ENCODE data around the gene SLC25A34. TPM values are rescaled to one million over a fixed set of nuclear protein-coding genes. Genes with fewer than 3 reads are reported as not detected.

Gene SLC25A34
- total RNA-seq, 1 donor from 2014 or later: 5.8 TPM

DNA sequence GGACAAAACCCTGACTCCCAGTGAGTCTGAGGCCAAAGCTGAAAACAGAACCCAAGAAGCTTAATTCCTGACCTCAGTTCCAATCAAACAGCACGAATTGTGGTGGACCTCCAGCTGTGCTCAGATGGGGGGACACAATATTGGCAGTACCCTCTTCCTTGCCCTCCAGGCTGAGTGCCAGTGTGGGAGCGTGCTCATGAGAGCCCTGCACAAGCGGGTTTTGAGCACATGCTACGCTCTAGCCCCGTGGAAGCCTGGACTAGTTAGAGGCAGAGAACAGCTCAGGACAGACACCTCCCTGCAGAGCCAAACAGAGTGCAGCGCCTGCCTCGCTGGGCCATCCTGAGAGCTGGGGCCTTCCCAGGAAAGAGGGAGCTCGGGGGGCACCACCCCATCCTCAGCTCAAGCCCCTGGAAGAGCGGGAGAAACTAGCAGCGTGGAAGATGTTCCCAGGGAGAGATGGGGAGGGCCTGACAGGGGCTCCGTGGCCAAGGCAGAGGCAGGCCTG is 2.8 kb upstream of the SLC25A34 start:
- POLR2A ChIA-PET: no interaction called here
- CTCF ChIA-PET: no interaction called here
- intact Hi-C loops (cut with micrococcal nuclease): no loop called here
- H3K4me3 Mint-ChIP-seq: no peak overlapping the region
- no peaks in the 10 kb centered on the region for H3K27me3 Mint-ChIP-seq
- TF ChIP-seq, protein P1, sequence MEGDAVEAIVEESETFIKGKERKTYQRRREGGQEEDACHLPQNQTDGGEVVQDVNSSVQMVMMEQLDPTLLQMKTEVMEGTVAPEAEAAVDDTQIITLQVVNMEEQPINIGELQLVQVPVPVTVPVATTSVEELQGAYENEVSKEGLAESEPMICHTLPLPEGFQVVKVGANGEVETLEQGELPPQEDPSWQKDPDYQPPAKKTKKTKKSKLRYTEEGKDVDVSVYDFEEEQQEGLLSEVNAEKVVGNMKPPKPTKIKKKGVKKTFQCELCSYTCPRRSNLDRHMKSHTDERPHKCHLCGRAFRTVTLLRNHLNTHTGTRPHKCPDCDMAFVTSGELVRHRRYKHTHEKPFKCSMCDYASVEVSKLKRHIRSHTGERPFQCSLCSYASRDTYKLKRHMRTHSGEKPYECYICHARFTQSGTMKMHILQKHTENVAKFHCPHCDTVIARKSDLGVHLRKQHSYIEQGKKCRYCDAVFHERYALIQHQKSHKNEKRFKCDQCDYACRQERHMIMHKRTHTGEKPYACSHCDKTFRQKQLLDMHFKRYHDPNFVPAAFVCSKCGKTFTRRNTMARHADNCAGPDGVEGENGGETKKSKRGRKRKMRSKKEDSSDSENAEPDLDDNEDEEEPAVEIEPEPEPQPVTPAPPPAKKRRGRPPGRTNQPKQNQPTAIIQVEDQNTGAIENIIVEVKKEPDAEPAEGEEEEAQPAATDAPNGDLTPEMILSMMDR (IDR thresholded peaks at IDR 0.05): no peak
- no peaks in the 10 kb centered on the region for H3K9me3 Mint-ChIP-seq
- H3K4me1 Mint-ChIP-seq: peaks cover 5% of the 10 kb centered on the region
- no peak overlapping the region for H3K27ac Mint-ChIP-seq
- DNase-seq (no peak), ATAC-seq (ENCODE audit: low read depth) (no peak)
- H3K36me3 Mint-ChIP-seq (ENCODE audit: low read depth): peaks cover 52% of the 10 kb centered on the region

DNA sequence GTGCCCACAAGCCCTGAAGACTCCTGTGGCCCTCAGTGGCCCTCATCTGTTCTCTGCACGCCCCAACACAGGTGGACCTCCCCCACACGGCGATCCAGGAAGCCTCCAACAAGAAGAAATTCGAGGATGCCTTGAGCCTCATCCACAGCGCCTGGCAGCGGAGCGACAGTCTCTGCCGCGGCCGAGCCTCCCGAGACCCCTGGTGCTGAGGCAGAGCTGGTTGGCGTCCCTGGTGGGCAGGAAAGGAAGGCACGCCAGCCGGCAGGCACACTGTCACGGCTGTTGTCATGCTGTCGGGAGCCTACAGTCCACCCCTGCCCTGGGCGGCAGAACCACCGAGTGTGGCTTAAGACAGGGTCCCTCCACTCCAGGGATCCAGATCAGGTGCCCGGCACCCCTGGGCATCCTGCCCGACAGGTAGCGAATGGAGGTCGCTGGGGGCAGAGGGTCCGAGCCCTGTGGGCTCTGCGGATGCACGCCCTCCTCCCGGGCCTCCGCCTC is 2.3 kb upstream of the SLC25A34 start:
- CTCF ChIA-PET: no interaction called here
- H3K36me3 Mint-ChIP-seq (ENCODE audit: low read depth): peaks cover 47% of the 10 kb centered on the region
- intact Hi-C loops (cut with micrococcal nuclease): no loop called here
- no peak for ATAC-seq (ENCODE audit: low read depth)
- no peaks in the 10 kb centered on the region for H3K9me3 Mint-ChIP-seq
- no peak overlapping the region for H3K4me3 Mint-ChIP-seq
- POLR2A ChIA-PET: no interaction called here
- H3K27me3 Mint-ChIP-seq: no peaks in the 10 kb centered on the region
- peaks cover 5% of the 10 kb centered on the region for H3K4me1 Mint-ChIP-seq
- H3K27ac Mint-ChIP-seq: no peak overlapping the region
- TF ChIP-seq, protein P1 (IDR thresholded peaks at IDR 0.05): no peak
- DNase-seq: no peak

DNA sequence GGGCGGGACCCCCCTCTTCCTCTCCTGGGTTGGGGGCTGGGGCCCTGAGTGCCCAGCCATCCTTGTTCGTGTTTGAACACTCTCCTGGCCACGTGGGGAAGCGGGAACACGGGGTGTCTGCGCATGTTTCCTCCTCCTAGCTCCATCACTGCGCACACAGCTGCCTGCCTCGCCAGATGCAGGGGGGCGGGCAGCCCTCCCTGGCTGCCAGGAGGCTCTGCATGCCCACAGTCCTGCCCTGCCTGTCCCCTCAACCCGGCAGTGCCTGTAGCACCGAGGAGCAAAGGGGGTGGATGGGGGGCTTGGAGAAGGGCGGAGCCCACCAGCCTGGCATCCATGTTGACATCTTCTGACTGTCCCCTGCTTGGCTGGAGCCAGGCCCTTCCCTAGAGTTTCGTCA is 1.8 kb upstream of the SLC25A34 start:
- peaks cover 42% of the 10 kb centered on the region for H3K36me3 Mint-ChIP-seq (ENCODE audit: low read depth)
- H3K27me3 Mint-ChIP-seq: no peaks in the 10 kb centered on the region
- DNase-seq (no peak), ATAC-seq (ENCODE audit: low read depth) (no peak)
- TF ChIP-seq, protein P1 (IDR thresholded peaks at IDR 0.05): no peak
- no peak overlapping the region for H3K4me3 Mint-ChIP-seq
- intact Hi-C loops (cut with micrococcal nuclease): no loop called here
- H3K4me1 Mint-ChIP-seq: peaks cover 5% of the 10 kb centered on the region
- no peak overlapping the region for H3K27ac Mint-ChIP-seq
- H3K9me3 Mint-ChIP-seq: no peaks in the 10 kb centered on the region
- POLR2A ChIA-PET: interaction anchor here (0.6 kb wide), 1 partner anchor 143 kb away, joined by 3 read pairs; no protein-coding TSS in a partner anchor
- CTCF ChIA-PET: no interaction called here

DNA sequence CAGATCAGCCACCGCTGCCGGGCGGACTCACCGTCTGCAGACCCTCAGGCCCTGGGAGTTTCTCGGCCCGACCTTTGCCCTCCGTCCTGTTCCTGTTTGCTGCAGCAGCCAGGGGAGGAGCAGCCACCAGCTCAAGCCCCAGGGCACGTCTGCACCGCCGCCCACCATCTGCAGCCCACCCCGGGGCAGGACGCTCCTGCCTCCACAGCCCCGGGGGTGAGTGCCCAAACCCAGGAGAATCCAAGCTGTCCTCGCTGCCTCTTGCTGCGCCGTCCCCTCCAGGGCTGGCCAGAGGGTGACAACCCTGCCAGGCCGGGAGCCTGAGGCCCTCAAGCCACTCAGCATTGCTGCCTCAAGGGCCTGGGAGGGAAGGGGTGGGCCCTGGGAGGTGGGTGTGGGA is 1.2 kb upstream of the SLC25A34 start:
- peaks cover 37% of the 10 kb centered on the region for H3K36me3 Mint-ChIP-seq (ENCODE audit: low read depth)
- TF ChIP-seq, protein P1 (IDR thresholded peaks at IDR 0.05): no peak
- ChIA-PET CTCF (no interaction called here), POLR2A (interaction anchor here (1.1 kb wide), 1 partner anchor 38 kb away, joined by 6 read pairs; no protein-coding TSS in a partner anchor)
- intact Hi-C loops (cut with micrococcal nuclease): no loop called here
- no peak overlapping the region for H3K27ac Mint-ChIP-seq
- H3K4me1 Mint-ChIP-seq: peaks cover 5% of the 10 kb centered on the region
- ATAC-seq (ENCODE audit: low read depth) (no peak), DNase-seq (no peak)
- no peaks in the 10 kb centered on the region for H3K9me3 Mint-ChIP-seq
- H3K27me3 Mint-ChIP-seq: no peaks in the 10 kb centered on the region
- H3K4me3 Mint-ChIP-seq: no peak overlapping the region

DNA sequence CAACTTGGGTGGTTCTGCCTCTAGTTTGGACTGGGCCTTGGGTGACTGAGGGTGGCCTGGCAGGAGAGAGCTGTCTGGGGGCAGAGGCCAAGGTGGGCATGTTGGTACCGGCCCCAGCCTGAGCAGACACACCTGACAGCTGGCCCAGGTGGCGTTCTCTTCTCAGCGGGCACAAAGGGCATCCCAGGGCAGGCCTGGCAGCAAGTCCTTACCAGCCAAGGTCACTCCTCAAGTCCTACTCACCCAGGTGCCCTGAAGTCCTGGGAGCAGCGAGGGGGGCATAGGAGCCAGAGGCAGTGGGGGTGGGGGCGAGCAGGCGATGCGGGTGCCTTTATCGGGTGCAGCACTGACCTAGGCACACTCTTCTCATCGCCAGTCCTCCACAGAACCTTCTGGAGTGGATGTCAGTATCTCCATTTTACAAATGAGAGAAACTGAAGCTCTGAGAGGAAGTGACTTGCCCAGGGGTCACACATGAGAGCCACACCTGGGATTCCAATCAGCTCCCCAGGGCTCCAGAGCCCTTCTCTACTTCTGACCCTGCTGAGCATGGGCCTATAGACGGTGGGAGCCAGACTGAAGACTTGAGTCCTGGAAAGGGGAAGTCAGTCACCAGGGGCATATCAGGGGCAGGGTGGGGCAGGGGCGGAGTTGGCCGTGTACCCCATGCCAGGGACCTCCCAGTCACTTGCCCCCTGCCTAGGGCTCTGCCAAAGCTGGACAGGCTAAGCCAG is 587 bp upstream of the SLC25A34 start:
- POLR2A ChIA-PET: interaction anchor here (0.9 to 1.1 kb wide), 2 partner anchors 25 to 39 kb away, joined by 4 to 6 read pairs; no protein-coding TSS in a partner anchor
- no peaks in the 10 kb centered on the region for H3K9me3 Mint-ChIP-seq
- TF ChIP-seq, protein P1 (IDR thresholded peaks at IDR 0.05): no peak
- ATAC-seq (ENCODE audit: low read depth) (peak; percentile 51), DNase-seq (no peak)
- intact Hi-C loops (cut with micrococcal nuclease): no loop called here
- peak overlapping the region; percentile 30 for H3K27ac Mint-ChIP-seq
- CTCF ChIA-PET: no interaction called here
- H3K27me3 Mint-ChIP-seq: no peaks in the 10 kb centered on the region
- H3K4me1 Mint-ChIP-seq: peaks cover 5% of the 10 kb centered on the region
- H3K4me3 Mint-ChIP-seq: no peak overlapping the region
- H3K36me3 Mint-ChIP-seq (ENCODE audit: low read depth): peaks cover 34% of the 10 kb centered on the region

All from activated B cell treated with CpG ODN at 0.5 μM for 24 hours (primary cell).